NT2/D1 (cell line): ENCODE data around the gene RPF1.

ENCODE experiments used
- DNase-seq: peaks from one replicate; pipeline ENCODE4 v3.0.0-alpha.2; 2011; ENCODE audit warnings: low read depth, low spot score
- H3K27me3 ChIP-seq: 2 replicates; pipeline ENCODE4 v1.6.0; 2011; ENCODE audit warnings: mild to moderate bottlenecking; ENCODE audit not compliant: insufficient read length, insufficient read depth
- H3K36me3 ChIP-seq: 2 replicates; pipeline ENCODE4 v1.6.1; 2011; ENCODE audit warnings: mild to moderate bottlenecking, low read length, mixed read lengths; ENCODE audit not compliant: insufficient read depth, insufficient read length
- H3K4me1 ChIP-seq: 2 replicates; pipeline ENCODE4 v1.5.1; 2011; ENCODE audit not compliant: insufficient read depth, insufficient read length
- H3K4me3 ChIP-seq: 2 replicates; pipeline ENCODE4 v1.5.1; 2011; ENCODE audit warnings: low read depth; ENCODE audit not compliant: insufficient read length
- H3K9ac ChIP-seq: 2 replicates; pipeline ENCODE4 v1.6.0; 2011; ENCODE audit warnings: low read depth; ENCODE audit not compliant: insufficient read length
- H3K9me3 ChIP-seq: 2 replicates; pipeline ENCODE4 v1.5.1; 2011; ENCODE audit warnings: mild to moderate bottlenecking, low read length; ENCODE audit not compliant: insufficient read depth
- SUZ12 ChIP-seq: IDR thresholded peaks from 2 replicates; pipeline ENCODE4 v1.6.1; 2011; ENCODE audit not compliant: insufficient read length, insufficient read depth; ENCODE audit errors: extremely low read depth
- YY1 ChIP-seq: IDR thresholded peaks from 2 replicates; pipeline ENCODE4 v1.6.1; 2011; ENCODE audit not compliant: insufficient read length, insufficient read depth
- ZNF274 ChIP-seq: IDR thresholded peaks from 2 replicates; pipeline ENCODE4 v1.6.1; 2011; ENCODE audit warnings: mild to moderate bottlenecking, low read depth, low read length

RPF1 gene

GRCh38 chr1:84479998-84480397 is 932 bp downstream of the RPF1 start:
- H3K36me3 ChIP-seq = peaks cover 42% of the 10 kb centered on the region
- peaks cover 9% of the 10 kb centered on the region; the same call in 1 of the 2 replicates for H3K9me3 ChIP-seq
- DNase-seq = no peak
- no peaks in the 10 kb centered on the region for H3K27me3 ChIP-seq
- peaks cover 3% of the 10 kb centered on the region for H3K4me1 ChIP-seq
- H3K9ac ChIP-seq = peak overlapping the region; percentile 86
- H3K4me3 ChIP-seq = peak overlapping the region; percentile 76
- TF ChIP-seq ZNF274 = no peak
- no peak for TF ChIP-seq SUZ12
- TF ChIP-seq YY1 = no peak

GRCh38 chr1:84480650-84481049 is 1.6 kb downstream of the RPF1 start:
- Histone ChIP-seq H3K4me3 (no peak overlapping the region), H3K9ac (no peak overlapping the region), H3K4me1 (peaks cover 3% of the 10 kb centered on the region), H3K27me3 (no peaks in the 10 kb centered on the region), H3K36me3 (peaks cover 49% of the 10 kb centered on the region), H3K9me3 (peaks cover 9% of the 10 kb centered on the region; the same call in 1 of the 2 replicates)
- no peak for DNase-seq
- TF ChIP-seq SUZ12 (no peak), ZNF274 (no peak), YY1 (no peak)

GRCh38 chr1:84481317-84481716 is 2.3 kb downstream of the RPF1 start:
- peaks cover 9% of the 10 kb centered on the region; the same call in 1 of the 2 replicates for H3K9me3 ChIP-seq
- TF ChIP-seq YY1 (no peak), SUZ12 (no peak), ZNF274 (no peak)
- H3K9ac ChIP-seq = no peak overlapping the region
- no peak for DNase-seq
- no peaks in the 10 kb centered on the region for H3K27me3 ChIP-seq
- H3K4me3 ChIP-seq = no peak overlapping the region
- peaks cover 3% of the 10 kb centered on the region for H3K4me1 ChIP-seq
- peaks cover 54% of the 10 kb centered on the region for H3K36me3 ChIP-seq

GRCh38 chr1:84488107-84488506 is 9.0 kb downstream of the RPF1 start:
- H3K9ac ChIP-seq = no peak overlapping the region
- H3K9me3 ChIP-seq = no peaks in the 10 kb centered on the region
- no peaks in the 10 kb centered on the region for H3K27me3 ChIP-seq
- H3K4me1 ChIP-seq = peaks cover 1% of the 10 kb centered on the region
- H3K4me3 ChIP-seq = no peak overlapping the region
- DNase-seq = no peak
- H3K36me3 ChIP-seq = peaks cover 79% of the 10 kb centered on the region
- TF ChIP-seq ZNF274 = no peak
- TF ChIP-seq SUZ12 = no peak
- no peak for TF ChIP-seq YY1

- Histone ChIP-seq H3K9me3 (no peaks in the 10 kb centered on the region), H3K4me1 (peaks cover 1% of the 10 kb centered on the region), H3K36me3 (peaks cover 79% of the 10 kb centered on the region), H3K27me3 (no peaks in the 10 kb centered on the region), H3K9ac (no peak overlapping the region), H3K4me3 (no peak overlapping the region)
- DNase-seq = no peak
- no peak for TF ChIP-seq YY1
- TF ChIP-seq ZNF274 = no peak
- no peak for TF ChIP-seq SUZ12
Observed at GRCh38 chr1:84489766-84490165, 10.7 kb downstream of the RPF1 start.

- Histone ChIP-seq H3K27me3 (no peaks in the 10 kb centered on the region), H3K9ac (no peak overlapping the region), H3K4me1 (peaks cover 1% of the 10 kb centered on the region), H3K9me3 (no peaks in the 10 kb centered on the region), H3K36me3 (peaks cover 86% of the 10 kb centered on the region), H3K4me3 (no peak overlapping the region)
- TF ChIP-seq YY1 (no peak), SUZ12 (no peak), ZNF274 (no peak)
- DNase-seq = no peak
Observed at GRCh38 chr1:84492726-84493125, 13.7 kb downstream of the RPF1 start.

- no peak overlapping the region for H3K9ac ChIP-seq
- no peak for TF ChIP-seq YY1
- TF ChIP-seq SUZ12 = no peak
- TF ChIP-seq ZNF274 = no peak
- H3K4me1 ChIP-seq = peaks cover 1% of the 10 kb centered on the region
- H3K27me3 ChIP-seq = no peaks in the 10 kb centered on the region
- no peak for DNase-seq
- peaks cover 96% of the 10 kb centered on the region for H3K36me3 ChIP-seq
- no peak overlapping the region for H3K4me3 ChIP-seq
- H3K9me3 ChIP-seq = no peaks in the 10 kb centered on the region
Observed at GRCh38 chr1:84493747-84494146, 14.7 kb downstream of the RPF1 start.

GRCh38 chr1:84496498-84496897 is 17.4 kb downstream of the RPF1 start:
- DNase-seq = no peak
- TF ChIP-seq ZNF274 (no peak), SUZ12 (no peak), YY1 (no peak)
- H3K27me3 ChIP-seq = no peaks in the 10 kb centered on the region
- H3K9me3 ChIP-seq = no peaks in the 10 kb centered on the region
- no peaks in the 10 kb centered on the region for H3K4me1 ChIP-seq
- no peak overlapping the region for H3K9ac ChIP-seq
- no peak overlapping the region for H3K4me3 ChIP-seq
- peaks cover 100% of the 10 kb centered on the region for H3K36me3 ChIP-seq
